Stimulated activated CD4-positive, alpha-beta T cell treated with anti-CD3 and anti-CD28 coated beads, Interleukin-4, amount 100 ng/mL, for 1 hour (primary cell): ENCODE measurements around the gene MRFAP1L1.
"Not testable (repeated sequence)": the region's sequence is repeated elsewhere in the genome, so short reads cannot be mapped to it uniquely, and the experiment has no call there.

Experiments used
- DNase-seq: peaks from one replicate; pipeline ENCODE4 v3.0.0-alpha.2; 2020

Gene MRFAP1L1

GRCh38 chr4:6709230-6710114, at the start of gene MRFAP1L1:
MRFAP1L1 (minus strand) TSS chr4:6709865; CDS start chr4:6709629, 236 bp downstream.
- DNase-seq, result peak; percentile 97

- no peak for DNase-seq
These were observed 49.1 kb upstream of the MRFAP1L1 start for GRCh38 chr4:6758728-6759127.

- DNase-seq, result not testable (repeated sequence)
These were observed 46.7 kb upstream of the MRFAP1L1 start for GRCh38 chr4:6756345-6756744.

GRCh38 chr4:6755088-6755753, 45.6 kb upstream of the MRFAP1L1 start:
- DNase-seq, result no peak

- DNase-seq, result no peak
These were observed 44.9 kb upstream of the MRFAP1L1 start for GRCh38 chr4:6754481-6755087.

GRCh38 chr4:6753891-6754290, 44.2 kb upstream of the MRFAP1L1 start:
- no peak for DNase-seq

GRCh38 chr4:6753103-6753560, 43.5 kb upstream of the MRFAP1L1 start:
- DNase-seq, result no peak

- no peak for DNase-seq
These were observed 42.8 kb upstream of the MRFAP1L1 start for GRCh38 chr4:6752486-6752829.

GRCh38 chr4:6751611-6752485, 42.2 kb upstream of the MRFAP1L1 start:
- no peak for DNase-seq

- DNase-seq, result no peak
These were observed 40.9 kb upstream of the MRFAP1L1 start for GRCh38 chr4:6750286-6751221.

GRCh38 chr4:6749340-6750171, 39.9 kb upstream of the MRFAP1L1 start:
- DNase-seq, result no peak

- DNase-seq, result no peak
These were observed 38.6 kb upstream of the MRFAP1L1 start for GRCh38 chr4:6748286-6748685.

- no peak for DNase-seq
These were observed 37.8 kb upstream of the MRFAP1L1 start for GRCh38 chr4:6747294-6748051.

GRCh38 chr4:6746721-6747293, 37.1 kb upstream of the MRFAP1L1 start:
- no peak for DNase-seq

- DNase-seq, result no peak
These were observed 33.3 kb upstream of the MRFAP1L1 start for GRCh38 chr4:6742989-6743388.

GRCh38 chr4:6742507-6742906, 32.8 kb upstream of the MRFAP1L1 start:
- no peak for DNase-seq

GRCh38 chr4:6740347-6740746, 30.7 kb upstream of the MRFAP1L1 start:
- DNase-seq, result no peak

GRCh38 chr4:6739920-6740319, 30.3 kb upstream of the MRFAP1L1 start:
- no peak for DNase-seq

GRCh38 chr4:6734165-6734786, 24.6 kb upstream of the MRFAP1L1 start:
- DNase-seq, result no peak
